Measurements from ENCODE around the gene IL3RA.
"Not testable (repeated sequence)": the region's sequence is repeated elsewhere in the genome, so short reads cannot be mapped to it uniquely, and the experiment has no call there.

IL3RA gene

DNA sequence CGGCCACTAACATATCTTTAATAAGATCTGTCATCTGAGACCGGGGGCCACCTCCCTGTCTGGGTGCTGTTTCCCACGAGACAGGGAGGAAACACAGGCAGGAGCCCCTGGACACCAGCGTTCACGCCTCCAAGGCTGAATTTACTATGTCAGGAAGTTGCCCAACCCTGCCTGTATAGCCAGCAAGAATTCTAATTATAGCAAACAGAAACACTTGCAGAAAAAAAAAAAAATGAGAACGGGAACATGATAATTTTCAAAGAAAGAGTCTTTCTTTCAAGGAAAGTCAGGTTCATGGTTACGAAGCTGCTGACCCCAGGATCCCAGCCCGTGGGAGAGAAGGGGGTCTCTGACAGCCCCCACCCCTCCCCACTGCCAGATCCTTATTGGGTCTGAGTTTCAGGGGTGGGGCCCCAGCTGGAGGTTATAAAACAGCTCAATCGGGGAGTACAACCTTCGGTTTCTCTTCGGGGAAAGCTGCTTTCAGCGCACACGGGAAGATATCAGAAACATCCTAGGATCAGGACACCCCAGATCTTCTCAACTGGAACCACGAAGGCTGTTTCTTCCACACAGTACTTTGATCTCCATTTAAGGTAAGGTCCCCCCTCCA lies at the start of gene IL3RA:
TSS of gene IL3RA (plus strand) at position 455 of the 613 bp plus-strand sequence. CDS start 4,981 bp downstream, outside the sequence.
- no peak for DNase-seq (ENCODE audit: low spot score)

DNA sequence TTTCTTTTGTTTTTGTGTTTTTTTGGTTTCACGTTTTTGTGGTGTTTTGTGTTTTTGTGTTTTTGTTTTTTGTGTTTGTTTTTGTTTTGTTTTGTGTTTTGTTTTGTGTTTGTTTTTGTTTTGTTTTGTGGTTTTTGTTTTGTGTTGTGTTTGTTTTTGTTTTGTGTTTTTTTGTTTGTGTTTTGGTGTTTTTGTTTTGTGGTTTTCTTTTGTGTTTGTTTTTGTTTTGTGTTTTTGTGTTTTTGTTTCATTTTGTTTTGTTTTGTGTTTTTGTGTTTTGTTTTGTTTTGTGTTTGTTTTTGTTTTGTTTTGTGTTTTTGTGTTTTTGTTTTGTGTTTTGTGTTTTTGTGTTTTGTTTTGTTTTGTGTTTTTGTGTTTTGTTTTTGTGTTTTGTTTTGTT lies 47.0 kb upstream of the IL3RA start:
- DNase-seq (ENCODE audit: low spot score): no peak

DNA sequence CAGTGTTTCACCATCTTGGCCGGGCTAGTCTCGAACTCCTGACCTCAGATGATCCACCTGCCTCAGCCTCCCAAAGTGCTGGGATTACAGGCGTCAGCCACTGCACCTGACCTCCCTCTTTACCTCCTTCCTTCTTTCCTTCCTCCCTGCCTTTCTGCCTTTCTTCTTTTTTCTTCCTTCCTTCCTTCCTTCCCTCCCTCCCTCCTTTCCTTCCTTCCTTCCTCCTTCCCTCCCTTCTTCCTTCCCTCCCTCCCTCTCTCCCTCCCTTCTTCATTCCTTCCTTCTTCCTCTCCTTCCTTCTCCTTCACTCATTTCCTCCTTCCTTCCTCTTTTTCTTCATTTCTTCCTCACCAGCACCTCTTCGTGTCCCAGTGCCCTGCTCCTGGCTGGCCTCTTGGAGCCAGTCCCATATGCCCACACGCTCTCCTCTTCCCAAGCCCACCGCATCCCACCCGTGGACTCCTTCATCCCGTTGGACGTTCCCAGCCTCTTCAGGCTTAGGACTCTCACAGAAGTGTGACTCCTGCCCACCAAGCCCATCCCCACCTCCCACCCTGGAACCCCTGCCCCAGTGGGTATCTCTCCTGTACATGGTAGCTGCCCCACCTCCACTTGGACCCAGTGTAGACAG lies 45.4 kb upstream of the IL3RA start:
- no peak for DNase-seq (ENCODE audit: low spot score)

DNA sequence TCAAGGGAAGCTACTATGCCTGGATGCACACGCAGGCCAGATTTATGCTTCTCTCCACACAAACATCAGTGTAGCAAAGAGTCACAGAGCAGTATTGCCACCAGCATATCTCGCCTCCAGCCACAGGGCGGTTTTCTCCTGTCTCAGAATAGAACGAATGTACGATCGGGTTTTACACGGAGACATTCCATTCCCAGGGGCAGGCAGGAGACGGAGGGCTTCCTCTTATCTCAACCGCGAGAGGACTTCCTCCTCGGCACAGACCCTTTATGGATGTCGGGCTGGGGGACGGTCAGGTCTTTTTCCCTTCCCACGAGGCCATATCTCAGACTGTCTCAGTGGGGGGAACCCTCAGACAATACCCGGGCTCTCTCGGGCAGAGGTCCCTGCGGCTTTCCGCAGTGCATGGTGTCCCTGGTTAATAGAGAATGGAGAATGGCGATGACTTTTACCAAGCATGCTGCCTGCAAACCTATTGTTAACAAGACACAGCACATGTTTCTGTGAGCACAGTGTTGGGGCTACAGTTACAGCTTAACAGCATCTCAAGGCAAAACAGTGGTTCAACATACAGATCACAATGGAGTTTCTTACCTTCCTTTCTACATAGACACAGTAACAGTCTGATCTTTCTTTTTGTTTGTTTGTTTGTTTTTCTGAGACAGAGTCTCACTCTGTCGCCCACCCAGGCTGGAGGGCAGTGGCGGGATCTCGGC lies 43.9 kb upstream of the IL3RA start:
- no peak for DNase-seq (ENCODE audit: low spot score)

DNA sequence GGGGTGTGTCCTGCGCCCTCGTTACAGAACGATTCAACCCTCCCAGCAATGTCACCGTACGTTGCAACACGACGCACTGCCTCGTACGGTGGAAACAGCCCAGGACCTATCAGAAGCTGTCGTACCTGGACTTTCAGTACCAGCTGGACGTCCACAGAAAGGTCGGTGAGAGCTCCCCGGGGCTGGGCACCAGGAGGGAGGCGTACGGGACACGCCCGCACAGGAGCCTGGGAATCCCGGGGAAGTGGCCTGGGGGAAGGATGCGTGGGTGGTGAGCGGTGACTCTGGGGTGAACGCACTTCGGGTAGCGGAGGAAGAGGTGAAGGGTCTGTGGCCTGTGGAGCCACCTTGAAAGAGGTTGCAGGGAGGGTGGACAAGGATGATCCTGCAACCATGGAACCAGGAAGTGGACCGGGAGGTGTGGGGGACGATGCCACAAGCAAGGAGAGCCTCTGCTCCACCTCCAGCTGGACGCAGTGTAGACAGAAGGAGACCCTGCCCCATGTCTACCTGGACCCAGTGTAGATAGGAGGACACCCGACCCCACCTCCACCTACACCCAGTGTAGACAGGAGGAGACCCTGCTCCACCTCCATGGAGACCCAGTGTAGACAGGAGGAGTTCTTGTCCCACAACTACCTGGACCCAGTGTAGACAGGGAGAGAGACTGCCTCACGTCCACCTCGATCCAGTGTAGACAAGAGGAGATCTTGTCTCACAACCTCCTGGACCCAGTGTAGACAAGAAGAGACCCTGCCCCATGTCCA lies 42.1 kb upstream of the IL3RA start:
- DNase-seq (ENCODE audit: low spot score): no peak

DNA sequence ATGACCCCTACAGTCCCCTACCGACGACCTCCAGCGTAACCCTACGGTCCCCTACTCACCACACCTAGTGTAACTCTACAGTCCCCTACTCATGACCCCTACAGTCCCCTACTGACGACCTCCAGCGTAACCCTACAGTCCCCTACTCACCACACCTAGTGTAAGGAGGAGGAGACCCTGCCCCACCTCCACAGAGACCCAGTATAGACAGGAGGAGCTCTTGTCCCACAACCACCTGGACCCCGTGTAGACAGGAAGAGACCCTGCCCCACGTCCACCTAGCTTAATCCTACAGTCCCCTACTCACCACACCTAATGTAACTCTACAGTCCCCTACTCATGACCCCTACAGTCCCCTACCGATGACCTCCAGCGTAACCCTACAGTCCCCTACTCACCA lies 41.0 kb upstream of the IL3RA start:
- DNase-seq (ENCODE audit: low spot score): no peak

DNA sequence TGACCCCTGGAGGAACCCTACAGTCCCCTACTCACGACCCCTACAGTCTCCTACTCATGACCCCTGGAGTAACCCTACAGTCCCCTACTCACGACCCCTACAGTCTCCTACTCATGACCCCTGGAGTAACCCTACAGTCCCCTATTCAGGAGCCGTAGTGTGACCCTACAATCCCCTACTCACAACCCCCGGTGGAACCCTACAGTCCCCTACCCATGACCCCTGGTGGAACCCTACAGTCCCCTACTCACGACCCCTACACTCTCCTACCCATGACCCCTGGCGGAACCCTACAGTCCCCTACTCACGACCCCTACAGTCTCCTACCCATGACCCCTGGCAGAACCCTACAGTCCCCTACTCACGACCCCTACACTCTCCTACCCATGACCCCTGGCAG lies 39.0 kb upstream of the IL3RA start:
- DNase-seq (ENCODE audit: low spot score): not testable (repeated sequence)

DNA sequence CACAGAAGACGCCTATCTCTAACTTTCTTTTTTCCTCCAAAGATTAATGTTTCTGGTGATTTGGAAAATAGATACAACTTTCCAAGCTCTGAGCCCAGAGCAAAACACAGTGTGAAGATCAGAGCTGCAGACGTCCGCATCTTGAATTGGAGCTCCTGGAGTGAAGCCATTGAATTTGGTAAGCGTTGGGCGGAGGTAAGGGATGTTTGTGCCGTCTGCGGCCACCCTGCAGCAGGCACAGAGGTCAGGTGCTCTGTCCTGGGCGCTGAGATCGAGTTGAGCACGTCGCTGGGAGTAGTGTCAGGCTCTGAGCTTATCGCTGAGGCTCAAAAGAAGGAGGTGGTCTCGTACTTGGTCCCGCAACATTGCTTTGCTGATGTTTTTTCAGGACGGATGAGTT lies 36.1 kb upstream of the IL3RA start:
- no peak for DNase-seq (ENCODE audit: low spot score)

DNA sequence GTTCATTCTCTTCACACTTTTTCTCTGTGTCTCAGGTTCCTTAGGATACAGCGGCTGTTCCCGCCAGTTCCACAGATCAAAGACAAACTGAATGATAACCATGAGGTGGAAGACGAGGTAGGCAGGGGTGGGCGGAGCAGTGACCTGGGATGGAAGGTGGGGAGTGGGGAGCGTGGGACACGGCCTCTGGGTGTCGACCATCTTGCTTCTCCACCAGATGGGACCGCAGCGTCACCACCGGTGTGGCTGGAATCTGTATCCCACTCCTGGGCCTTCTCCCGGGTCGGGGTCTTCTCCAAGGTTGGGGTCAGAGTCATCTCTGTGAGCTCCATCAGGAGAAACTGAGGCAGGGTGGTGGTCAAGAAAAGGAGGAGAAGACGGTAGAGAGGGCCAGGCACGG lies 31.2 kb upstream of the IL3RA start:
- no peak for DNase-seq (ENCODE audit: low spot score)

DNA sequence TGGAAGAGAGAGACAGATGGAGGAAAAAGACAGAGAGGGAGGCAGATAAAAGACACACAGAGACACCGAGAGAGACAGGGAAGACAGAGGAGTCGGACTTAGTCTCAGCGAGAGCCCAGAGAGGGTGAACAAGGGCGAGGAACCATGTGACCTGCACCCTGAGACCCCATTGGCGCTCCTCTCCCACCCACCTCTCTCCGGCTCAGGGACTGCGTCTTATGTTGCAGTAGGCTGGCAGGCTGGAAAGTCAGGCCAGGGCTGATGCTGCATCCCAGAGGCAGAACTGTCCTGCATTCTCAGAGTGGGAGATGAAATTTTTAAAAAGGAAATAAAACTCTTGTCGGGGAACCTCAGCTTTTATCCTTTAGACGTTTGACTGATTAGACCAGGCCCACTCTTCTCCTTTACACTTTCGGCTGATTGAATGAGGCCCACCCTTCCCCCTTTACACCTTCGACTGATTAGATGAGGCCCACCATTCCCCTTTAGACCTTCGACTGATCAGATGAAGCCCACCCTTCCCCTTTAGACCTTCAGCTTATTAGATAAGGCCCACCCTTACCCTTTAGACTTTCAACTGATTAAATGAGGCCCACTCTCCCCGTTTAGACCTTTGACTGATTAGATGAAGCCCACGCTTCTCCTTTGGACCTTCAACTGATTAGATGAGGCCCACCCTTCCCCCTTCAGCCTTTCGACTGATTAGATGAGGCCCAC lies 29.5 kb upstream of the IL3RA start:
- no peak for DNase-seq (ENCODE audit: low spot score)

DNA sequence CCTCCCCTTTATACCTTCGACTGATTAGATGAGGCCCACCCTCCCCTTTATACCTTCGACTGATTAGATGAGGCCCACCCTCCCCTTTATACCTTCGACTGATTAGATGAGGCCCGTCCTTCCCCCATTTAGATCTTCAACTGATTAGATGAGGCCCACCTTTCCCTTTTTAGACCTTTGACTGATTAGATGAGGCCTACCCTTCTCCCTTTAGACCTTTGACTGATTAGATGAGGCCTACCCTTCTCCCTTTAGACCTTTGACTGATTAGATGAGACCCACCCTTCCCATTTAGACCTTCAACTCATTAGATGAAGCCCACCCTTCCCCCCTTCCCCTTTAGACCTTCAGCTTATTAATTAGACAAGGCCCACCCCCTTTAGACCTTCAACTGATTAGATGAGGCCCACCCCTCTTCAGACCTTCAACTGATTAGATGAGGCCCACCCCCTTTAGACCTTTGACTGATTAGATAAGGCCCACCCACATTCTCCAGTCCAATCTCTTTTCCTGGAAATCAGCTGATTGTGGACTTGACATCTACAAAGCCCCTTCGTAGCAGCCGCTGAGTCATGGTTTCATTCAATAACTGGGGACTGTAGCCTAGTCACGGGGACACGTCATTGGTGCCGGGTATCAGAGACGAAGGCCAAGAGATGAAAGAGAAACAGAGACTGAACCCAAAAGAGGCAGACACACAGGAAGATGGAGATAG lies 28.8 kb upstream of the IL3RA start:
- DNase-seq (ENCODE audit: low spot score): no peak

DNA sequence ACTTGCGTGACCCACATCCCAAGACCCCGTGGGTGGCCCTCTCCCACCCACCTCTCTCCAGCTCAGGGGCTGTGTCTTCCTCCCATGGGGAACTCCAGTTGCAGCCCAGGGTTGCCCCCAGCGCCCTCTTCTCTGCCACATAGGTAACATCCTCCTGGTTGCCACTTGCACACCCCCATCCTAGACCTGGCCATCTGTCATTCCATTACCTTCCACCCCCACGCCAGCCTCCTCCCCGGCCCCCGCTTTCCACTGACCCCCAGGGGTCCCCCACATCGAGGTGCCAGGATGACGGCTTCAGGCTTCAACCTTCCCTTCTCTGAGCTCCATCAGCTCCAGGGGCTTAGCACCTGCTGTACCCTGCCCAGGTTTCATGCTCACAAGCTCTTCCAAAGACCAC lies 28.1 kb upstream of the IL3RA start:
- no peak for DNase-seq (ENCODE audit: low spot score)

DNA sequence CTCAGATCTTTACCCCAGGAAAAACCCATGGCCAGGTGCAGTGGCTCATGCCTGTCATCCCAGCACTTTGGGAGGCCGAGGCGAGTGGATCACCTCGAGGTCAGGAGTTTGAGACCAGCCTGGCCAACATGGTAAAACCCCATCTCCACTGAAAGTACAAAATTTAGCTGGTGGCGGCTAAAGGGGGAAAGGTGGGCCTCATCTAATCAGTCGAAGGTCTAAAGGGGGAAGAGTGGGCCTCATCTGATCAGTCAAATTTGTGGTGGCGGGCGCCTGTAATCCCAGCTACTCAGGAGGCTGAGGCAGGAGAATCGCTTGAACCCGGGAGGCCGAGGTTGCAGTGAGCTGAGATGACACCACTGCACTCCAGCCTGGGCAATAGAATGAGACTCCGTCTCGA lies 27.7 kb upstream of the IL3RA start:
- not testable (repeated sequence) for DNase-seq (ENCODE audit: low spot score)

DNA sequence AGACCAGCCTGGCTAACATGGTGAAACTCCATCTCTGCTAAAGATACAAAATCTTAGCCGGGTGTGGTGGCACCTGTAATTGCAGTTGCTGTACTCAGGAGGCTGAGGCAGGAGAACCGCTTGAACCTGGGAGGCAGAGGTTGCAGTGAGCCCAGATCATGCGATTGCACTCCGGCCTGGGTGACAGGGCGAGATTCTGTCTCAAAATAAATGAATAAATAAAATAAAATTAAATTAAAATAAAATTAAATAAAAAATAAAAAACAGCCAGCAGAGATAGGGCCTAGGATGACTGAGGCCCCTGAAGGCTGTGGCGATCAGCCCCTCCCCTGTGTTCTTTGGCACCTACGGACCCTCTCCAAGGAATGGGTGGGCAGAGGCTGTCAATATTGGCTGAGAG lies 22.8 kb upstream of the IL3RA start:
- DNase-seq (ENCODE audit: low spot score): no peak

DNA sequence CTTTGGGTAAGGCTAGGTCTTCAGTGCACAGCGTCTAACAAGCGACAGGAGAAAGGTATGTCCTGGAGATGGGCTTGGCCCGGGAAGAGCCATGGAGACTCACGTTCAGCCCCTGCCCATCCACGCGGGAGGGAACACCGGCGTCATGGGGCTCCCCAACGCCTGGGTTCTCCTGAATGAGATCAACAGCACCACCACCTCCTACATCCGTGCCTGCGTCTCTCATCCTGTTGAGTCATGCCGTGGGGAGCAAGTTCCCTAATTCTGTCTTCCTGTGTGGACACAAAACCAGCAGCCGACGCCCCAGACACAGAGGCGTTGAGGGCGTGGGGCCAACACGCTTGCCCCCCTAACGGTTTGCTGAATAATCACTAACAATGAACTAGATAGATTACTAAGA lies 20.1 kb upstream of the IL3RA start:
- no peak for DNase-seq (ENCODE audit: low spot score)

DNA sequence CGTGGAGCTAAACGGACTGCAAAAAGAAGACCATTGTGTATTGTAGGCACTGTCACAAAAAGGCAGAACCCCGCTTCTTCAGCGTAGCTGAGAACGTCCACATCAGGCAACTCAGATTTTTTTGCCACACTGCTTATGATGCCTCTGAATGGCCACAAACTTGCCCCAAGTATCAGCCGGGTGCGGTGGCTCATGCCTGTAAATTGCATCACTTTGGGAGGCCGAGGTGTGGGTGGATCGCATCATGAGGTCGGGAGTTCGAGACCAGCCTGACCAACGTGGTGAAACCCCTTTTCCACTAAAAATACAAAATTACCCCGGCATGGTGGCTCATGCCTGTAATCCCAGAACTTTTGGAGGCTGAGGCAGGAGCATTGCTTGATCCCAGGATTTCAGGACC lies 14.9 kb upstream of the IL3RA start:
- DNase-seq (ENCODE audit: low spot score): no peak

DNA sequence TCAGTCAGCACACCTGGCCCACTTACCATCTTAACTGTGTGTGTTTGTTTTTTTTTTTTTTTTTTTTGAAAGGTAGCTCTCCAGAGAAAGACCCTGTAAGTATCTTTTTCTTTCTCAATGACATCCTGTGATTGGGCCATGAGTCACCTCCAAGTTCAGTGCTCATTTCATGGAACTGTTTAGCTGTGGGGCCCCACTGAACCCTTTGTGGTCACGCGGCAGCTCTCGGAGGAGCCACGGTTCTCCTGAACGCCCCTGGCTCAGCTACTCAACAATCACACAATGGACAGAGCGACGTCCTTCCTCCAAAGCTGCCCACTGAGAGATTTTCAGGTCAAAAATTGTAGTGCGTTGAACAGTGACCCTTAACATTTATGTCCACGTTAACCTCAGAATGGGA lies 14.2 kb upstream of the IL3RA start:
- no peak for DNase-seq (ENCODE audit: low spot score)

DNA sequence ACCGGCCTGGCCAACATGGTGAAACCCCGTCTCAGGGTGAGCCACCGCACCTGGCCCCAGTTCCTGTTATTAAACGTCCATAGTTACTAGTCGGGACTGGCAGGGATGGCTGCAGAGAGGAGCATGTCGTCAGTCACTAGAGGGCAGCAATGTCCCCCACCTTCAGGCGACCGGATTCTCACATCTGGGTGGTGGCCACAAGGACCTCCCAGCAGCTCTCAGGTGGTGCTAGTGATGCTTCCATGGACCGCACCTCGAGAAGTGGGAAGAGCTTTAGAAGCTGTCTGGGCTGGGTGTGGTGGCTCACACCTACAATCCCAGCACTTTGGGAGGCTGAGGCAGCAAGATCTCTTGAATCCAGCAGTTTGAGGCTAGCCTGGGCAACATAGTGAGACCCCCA lies 13.3 kb upstream of the IL3RA start:
- DNase-seq (ENCODE audit: low spot score): peak; percentile 72

DNA sequence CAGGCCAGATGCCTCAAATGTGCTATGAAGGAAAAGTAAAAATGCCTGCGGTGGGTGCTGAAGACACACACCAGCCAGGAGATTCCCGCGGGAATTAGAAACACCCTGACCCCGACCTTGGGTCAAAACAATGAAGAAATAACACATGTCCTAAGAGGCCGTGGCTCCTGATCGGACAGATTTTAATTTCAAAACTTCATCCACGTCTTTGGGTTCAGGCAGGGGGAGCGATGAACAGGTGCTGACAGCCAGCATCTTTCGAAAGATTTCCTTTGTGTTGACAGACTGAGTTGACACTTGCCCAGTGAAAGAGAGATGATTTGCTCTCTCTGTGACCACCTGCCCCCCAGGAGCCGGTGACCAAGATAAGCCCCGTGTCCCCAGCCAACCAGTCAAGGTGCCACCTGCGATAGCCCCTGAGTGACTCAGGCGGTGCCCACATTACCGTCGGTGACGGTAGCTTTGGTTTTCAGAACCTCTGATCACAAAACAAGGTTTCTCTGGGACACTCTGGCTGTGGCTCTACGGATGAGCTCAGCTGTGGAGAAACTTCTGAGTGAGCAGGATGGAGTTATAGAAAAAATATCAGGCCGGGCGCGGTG lies 11.0 kb upstream of the IL3RA start:
- DNase-seq (ENCODE audit: low spot score): no peak

DNA sequence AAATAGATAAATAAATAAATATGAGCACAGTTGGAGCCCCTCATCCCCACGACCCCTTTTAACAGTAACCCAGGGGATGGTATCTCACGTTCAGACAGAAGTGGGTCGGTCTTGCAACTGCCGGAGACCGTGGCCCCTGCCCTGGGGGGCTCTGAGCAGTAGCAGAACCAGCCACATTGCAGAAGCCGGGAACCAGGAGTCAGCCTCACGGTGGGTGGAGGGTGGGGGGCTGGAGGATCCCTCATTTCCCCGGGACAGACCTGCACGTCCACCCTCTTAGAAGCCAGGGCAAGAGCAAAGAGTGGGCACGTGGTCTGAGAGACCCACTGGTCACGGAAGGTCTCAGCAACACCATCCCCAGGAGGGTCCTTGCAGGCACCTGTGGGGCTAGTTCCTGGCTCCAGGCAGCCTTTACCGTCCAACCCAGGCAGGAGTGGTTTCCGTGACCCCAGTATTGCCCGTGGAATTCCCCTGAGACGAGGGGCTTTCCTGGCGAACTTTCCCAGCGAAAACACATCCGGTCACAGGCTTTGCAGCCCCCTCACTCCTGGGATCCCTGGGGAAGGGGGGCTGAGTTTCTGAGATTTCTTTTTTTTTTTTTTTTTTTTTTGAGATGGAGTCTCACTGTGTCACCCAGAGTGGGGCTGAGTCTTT lies 8.8 kb upstream of the IL3RA start:
- DNase-seq (ENCODE audit: low spot score): no peak

DNA sequence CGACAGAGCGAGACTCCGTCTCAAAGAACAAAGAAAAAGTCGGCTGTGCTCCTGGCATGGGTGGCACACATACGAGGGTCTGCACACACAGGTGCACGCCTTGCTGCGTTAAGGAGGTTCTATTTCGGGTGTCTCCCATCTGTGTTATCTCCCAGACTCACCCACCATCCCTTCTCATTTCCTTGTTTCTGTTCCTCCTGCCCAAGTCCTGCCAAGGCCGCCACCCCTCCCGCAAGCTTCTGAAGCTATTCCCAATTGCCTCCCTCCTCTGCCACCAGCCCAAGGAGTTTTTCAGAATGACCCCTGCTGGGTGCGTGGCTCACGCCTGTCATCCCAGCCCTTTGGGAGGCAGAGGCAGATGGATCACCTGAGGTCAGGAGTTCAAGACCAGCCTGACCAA lies 6.0 kb upstream of the IL3RA start:
- no peak for DNase-seq (ENCODE audit: low spot score)
